Choroid plexus epithelial cell (primary cell): ENCODE data around the gene RALGAPA2.

Source experiments
- DNase-seq: peaks from one replicate; pipeline ENCODE4 v3.0.0-alpha.2; 2010; ENCODE audit warnings: low read depth
- H3K4me3 ChIP-seq: 2 replicates; pipeline ENCODE4 v1.5.1; 2011; ENCODE audit warnings: low read depth, mild to moderate bottlenecking, control low read depth, low read length, moderate library complexity
- CTCF ChIP-seq: conservative IDR thresholded peaks from 2 replicates; pipeline ENCODE4 v1.5.1; 2011; ENCODE audit warnings: low read depth, mild to moderate bottlenecking, control low read depth, inconsistent platforms, low read length, moderate library complexity

RALGAPA2 gene

GRCh38 chr20:20637998-20638725 lies 74.3 kb downstream of the RALGAPA2 start:
- TF ChIP-seq CTCF: no peak
- H3K4me3 ChIP-seq: no peak overlapping the region
- DNase-seq: no peak

- TF ChIP-seq CTCF: no peak
- no peak for DNase-seq
- no peak overlapping the region for H3K4me3 ChIP-seq
Observed at GRCh38 chr20:20635006-20635405, 77.4 kb downstream of the RALGAPA2 start.

- no peak for DNase-seq
- TF ChIP-seq CTCF: no peak
- no peak overlapping the region for H3K4me3 ChIP-seq
Observed at GRCh38 chr20:20632644-20633043, 79.8 kb downstream of the RALGAPA2 start.

- no peak for DNase-seq
- TF ChIP-seq CTCF: no peak
- no peak overlapping the region for H3K4me3 ChIP-seq
Observed at GRCh38 chr20:20630551-20630950, 81.9 kb downstream of the RALGAPA2 start.

- no peak for DNase-seq
- no peak overlapping the region for H3K4me3 ChIP-seq
- TF ChIP-seq CTCF: no peak
Observed at GRCh38 chr20:20629556-20630188, 82.8 kb downstream of the RALGAPA2 start.

- no peak for TF ChIP-seq CTCF
- H3K4me3 ChIP-seq: no peak overlapping the region
- DNase-seq: no peak
Observed at GRCh38 chr20:20628314-20628713, 84.1 kb downstream of the RALGAPA2 start.

GRCh38 chr20:20627471-20627870 lies 85.0 kb downstream of the RALGAPA2 start:
- TF ChIP-seq CTCF: no peak
- H3K4me3 ChIP-seq: no peak overlapping the region
- no peak for DNase-seq
